Parathyroid adenoma (tissue), 2 donors: ENCODE data around the gene KCNQ1.

Source experiments
- H2AFZ ChIP-seq: fragments of 300-600 bp; sonication (generic); one replicate; pipeline ENCODE4 v1.7.0; 2017; ENCODE audit warnings: antibody characterized with exemption, mild to moderate bottlenecking
- H3K27ac ChIP-seq: fragments of 300-600 bp; sonication (generic); one replicate; pipeline ENCODE4 v1.7.0; 2017
- H3K27me3 ChIP-seq: fragments of 300-600 bp; sonication (generic); one replicate; pipeline ENCODE4 v1.7.0; 2017; ENCODE audit warnings: low read length; ENCODE audit not compliant: control insufficient read depth, insufficient read depth
- H3K36me3 ChIP-seq: fragments of 300-600 bp; sonication (generic); one replicate; pipeline ENCODE4 v1.7.0; 2017; ENCODE audit warnings: low read length; ENCODE audit not compliant: control insufficient read depth, insufficient read depth
- H3K4me1 ChIP-seq: fragments of 300-600 bp; sonication (generic); one replicate; pipeline ENCODE4 v1.7.0; 2017; ENCODE audit warnings: control low read depth
- H3K4me2 ChIP-seq: fragments of 300-600 bp; sonication (generic); one replicate; pipeline ENCODE4 v1.7.0; 2017; ENCODE audit warnings: low read length
- H3K4me3 ChIP-seq: fragments of 300-600 bp; sonication (generic); one replicate; pipeline ENCODE4 v1.7.0; 2017; ENCODE audit warnings: low read depth, low read length
- H3K79me2 ChIP-seq: fragments of 300-600 bp; sonication (generic); one replicate; pipeline ENCODE4 v1.7.0; 2017; ENCODE audit warnings: control low read depth
- H3K9ac ChIP-seq: fragments of 300-600 bp; sonication (generic); one replicate; pipeline ENCODE4 v1.7.0; 2017; ENCODE audit warnings: mild to moderate bottlenecking
- H3K9me3 ChIP-seq: fragments of 300-600 bp; sonication (generic); one replicate; pipeline ENCODE4 v1.7.0; 2017; ENCODE audit warnings: low read length; ENCODE audit not compliant: control insufficient read depth
- CTCF ChIP-seq: fragments of 300-600 bp; sonication (generic); IDR thresholded peaks from one replicate; pipeline ENCODE4 v1.7.0; 2017; ENCODE audit warnings: antibody characterized with exemption, mild to moderate bottlenecking
- donor health status: primary hyperparathyroidism.

The KCNQ1 gene

GRCh38 chr11:2880646-2881045, 435.8 kb downstream of the KCNQ1 start:
- Histone ChIP-seq H2AFZ (no peak overlapping the region), H3K9ac (no peak overlapping the region), H3K79me2 (no peaks in the 10 kb centered on the region), H3K4me3 (no peak overlapping the region), H3K27me3 (no peaks in the 10 kb centered on the region), H3K27ac (no peak overlapping the region), H3K9me3 (no peaks in the 10 kb centered on the region), H3K4me2 (no peak overlapping the region), H3K4me1 (no peaks in the 10 kb centered on the region), H3K36me3 (no peaks in the 10 kb centered on the region)
- no peak for TF ChIP-seq CTCF

- H3K27me3 ChIP-seq = no peaks in the 10 kb centered on the region
- no peak overlapping the region for H3K4me3 ChIP-seq
- no peak for TF ChIP-seq CTCF
- H2AFZ ChIP-seq = no peak overlapping the region
- no peaks in the 10 kb centered on the region for H3K4me1 ChIP-seq
- no peak overlapping the region for H3K27ac ChIP-seq
- no peak overlapping the region for H3K4me2 ChIP-seq
- H3K79me2 ChIP-seq = no peaks in the 10 kb centered on the region
- H3K36me3 ChIP-seq = no peaks in the 10 kb centered on the region
- H3K9ac ChIP-seq = no peak overlapping the region
- H3K9me3 ChIP-seq = no peaks in the 10 kb centered on the region
Measured at GRCh38 chr11:2881076-2881980, 436.5 kb downstream of the KCNQ1 start.

- Histone ChIP-seq H3K27me3 (no peaks in the 10 kb centered on the region), H2AFZ (no peak overlapping the region), H3K79me2 (no peaks in the 10 kb centered on the region), H3K27ac (no peak overlapping the region), H3K9ac (no peak overlapping the region), H3K36me3 (no peaks in the 10 kb centered on the region), H3K4me3 (no peak overlapping the region), H3K4me1 (no peaks in the 10 kb centered on the region), H3K4me2 (no peak overlapping the region), H3K9me3 (no peaks in the 10 kb centered on the region)
- no peak for TF ChIP-seq CTCF
Measured at GRCh38 chr11:2881981-2882375, 437.2 kb downstream of the KCNQ1 start.

GRCh38 chr11:2882396-2883110, 437.7 kb downstream of the KCNQ1 start:
- no peak for TF ChIP-seq CTCF
- Histone ChIP-seq H3K27me3 (no peaks in the 10 kb centered on the region), H3K36me3 (no peaks in the 10 kb centered on the region), H2AFZ (no peak overlapping the region), H3K4me3 (no peak overlapping the region), H3K4me2 (no peak overlapping the region), H3K4me1 (no peaks in the 10 kb centered on the region), H3K9ac (no peak overlapping the region), H3K27ac (no peak overlapping the region), H3K79me2 (no peaks in the 10 kb centered on the region), H3K9me3 (no peaks in the 10 kb centered on the region)
